ENCODE results near the gene SULT4A1.

DNA sequence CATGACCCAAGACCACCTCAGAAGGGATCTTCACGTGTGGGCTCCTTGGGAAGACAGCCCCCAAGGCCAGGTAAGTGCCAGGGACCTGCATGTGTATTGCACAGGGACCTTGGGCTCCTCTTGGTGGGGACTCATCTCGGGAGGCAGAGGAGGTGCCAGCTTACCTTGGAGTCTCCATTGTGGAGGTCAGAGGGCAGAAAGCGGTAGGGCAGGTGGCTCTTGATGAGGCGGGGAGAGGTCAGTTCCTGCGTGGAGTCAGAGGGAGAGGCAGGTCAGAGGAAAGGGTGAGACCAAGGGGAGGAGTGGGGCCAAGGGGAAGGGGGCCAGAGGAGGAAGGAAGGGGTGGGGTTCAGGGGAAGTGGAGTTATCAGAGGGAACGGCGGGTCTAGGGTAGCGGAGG lies 22.5 kb downstream of the SULT4A1 start:
- TF ChIP-seq POLR2AphosphoS5 (IDR thresholded peaks at IDR 0.05; ENCODE audit: borderline replicate concordance, low read depth, low read length): no peak
- TF ChIP-seq FOXP2 (optimal IDR thresholded peaks at IDR 0.05; ENCODE audit: control extremely low read depth, extremely low read length, insufficient read depth): no peak
- no peak for TF ChIP-seq EZH2 (IDR thresholded peaks at IDR 0.05)

Data from SK-N-MC (cell line).